NB4 (cell line): ENCODE data around the gene CYP17A1.

Experiments used
- DNase-seq: peaks from one replicate; pipeline ENCODE4 v3.0.0; 2010; ENCODE audit warnings: low read depth
- H3K4me3 ChIP-seq: one replicate; pipeline ENCODE4 v1.5.1; 2011; ENCODE audit warnings: mild to moderate bottlenecking, low read depth, low read length, moderate library complexity
- MYC ChIP-seq: IDR thresholded peaks from 2 replicates; pipeline ENCODE4 v1.6.1; 2011; ENCODE audit warnings: low read depth, low read length
- POLR2A ChIP-seq: IDR thresholded peaks from 2 replicates; pipeline ENCODE4 v1.6.1; 2011; ENCODE audit warnings: mild to moderate bottlenecking; ENCODE audit not compliant: insufficient read length; ENCODE audit errors: extremely low read depth
- TF ChIP-seq, protein P1 (sequence below): IDR thresholded peaks from one replicate; pipeline ENCODE4 v1.5.1; 2012; ENCODE audit warnings: low read depth, low read length
- TF ChIP-seq, protein P2 (sequence below): IDR thresholded peaks from 2 replicates; pipeline ENCODE4 v1.6.1; 2011; ENCODE audit warnings: low read depth, low read length

The CYP17A1 gene

DNA sequence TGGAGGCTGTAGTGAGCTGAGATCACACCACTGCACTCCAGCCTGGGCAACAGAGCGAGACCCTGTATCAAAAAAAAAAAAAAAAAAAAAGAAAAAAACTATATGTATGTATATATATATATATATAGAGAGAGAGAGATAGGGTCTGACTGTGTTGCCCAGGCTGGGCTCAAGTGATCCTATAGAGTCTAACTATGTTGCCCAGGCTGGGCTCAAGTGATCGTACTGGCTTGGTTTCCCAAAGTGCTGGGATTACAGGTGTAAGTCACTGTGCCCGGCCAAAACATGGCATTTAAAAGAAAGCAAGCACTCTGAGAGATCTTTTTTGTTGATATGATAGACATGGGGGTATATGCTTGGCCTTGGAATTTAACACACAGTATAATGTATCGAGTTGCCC is 20.0 kb downstream of the CYP17A1 start:
- no peak for TF ChIP-seq MYC
- TF ChIP-seq POLR2A, result no peak
- TF ChIP-seq, protein P1, sequence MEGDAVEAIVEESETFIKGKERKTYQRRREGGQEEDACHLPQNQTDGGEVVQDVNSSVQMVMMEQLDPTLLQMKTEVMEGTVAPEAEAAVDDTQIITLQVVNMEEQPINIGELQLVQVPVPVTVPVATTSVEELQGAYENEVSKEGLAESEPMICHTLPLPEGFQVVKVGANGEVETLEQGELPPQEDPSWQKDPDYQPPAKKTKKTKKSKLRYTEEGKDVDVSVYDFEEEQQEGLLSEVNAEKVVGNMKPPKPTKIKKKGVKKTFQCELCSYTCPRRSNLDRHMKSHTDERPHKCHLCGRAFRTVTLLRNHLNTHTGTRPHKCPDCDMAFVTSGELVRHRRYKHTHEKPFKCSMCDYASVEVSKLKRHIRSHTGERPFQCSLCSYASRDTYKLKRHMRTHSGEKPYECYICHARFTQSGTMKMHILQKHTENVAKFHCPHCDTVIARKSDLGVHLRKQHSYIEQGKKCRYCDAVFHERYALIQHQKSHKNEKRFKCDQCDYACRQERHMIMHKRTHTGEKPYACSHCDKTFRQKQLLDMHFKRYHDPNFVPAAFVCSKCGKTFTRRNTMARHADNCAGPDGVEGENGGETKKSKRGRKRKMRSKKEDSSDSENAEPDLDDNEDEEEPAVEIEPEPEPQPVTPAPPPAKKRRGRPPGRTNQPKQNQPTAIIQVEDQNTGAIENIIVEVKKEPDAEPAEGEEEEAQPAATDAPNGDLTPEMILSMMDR, result no peak
- TF ChIP-seq, protein P2, sequence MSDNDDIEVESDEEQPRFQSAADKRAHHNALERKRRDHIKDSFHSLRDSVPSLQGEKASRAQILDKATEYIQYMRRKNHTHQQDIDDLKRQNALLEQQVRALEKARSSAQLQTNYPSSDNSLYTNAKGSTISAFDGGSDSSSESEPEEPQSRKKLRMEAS, result no peak
- H3K4me3 ChIP-seq, result no peak overlapping the region
- DNase-seq, result no peak

DNA sequence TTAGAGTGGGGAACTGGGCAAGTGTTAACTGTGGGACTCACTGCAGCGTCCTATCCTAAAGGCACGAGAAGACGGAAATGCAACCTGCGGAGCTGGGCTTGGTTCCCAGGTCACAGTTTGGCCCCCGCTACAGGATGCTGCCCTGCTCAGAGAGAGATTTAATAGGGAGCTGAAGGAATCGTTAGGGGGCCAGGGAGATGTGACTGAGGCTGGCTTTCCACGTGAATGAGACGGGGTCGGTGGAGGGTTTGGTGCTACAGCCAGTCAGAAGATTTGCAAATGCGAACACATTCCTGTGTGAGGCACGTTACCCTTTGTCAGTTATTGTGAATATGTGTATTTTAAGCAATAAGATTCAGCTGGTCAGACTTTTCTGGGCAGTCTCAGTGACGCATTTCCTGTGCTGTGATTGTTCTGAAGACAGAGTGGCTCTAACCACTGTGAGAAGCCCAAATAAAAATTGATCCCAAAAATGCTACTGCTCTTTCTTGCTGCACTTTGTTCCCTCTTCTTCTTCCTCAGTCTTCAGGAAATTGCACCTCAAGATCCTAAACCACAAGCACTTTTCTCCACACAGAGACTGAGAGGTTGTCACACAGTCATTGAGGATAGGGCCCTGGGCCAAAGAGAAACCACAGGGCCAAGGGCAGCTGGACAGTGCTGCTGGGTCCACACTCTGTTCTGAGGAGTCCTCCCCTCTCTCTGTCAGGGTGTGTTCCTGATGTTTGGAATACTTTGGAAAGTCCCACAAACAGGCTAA is 21.2 kb downstream of the CYP17A1 start:
- DNase-seq, result peak; percentile 51
- H3K4me3 ChIP-seq, result no peak overlapping the region
- TF ChIP-seq, protein P2, result no peak
- no peak for TF ChIP-seq MYC
- TF ChIP-seq POLR2A, result no peak
- TF ChIP-seq, protein P1, result no peak

DNA sequence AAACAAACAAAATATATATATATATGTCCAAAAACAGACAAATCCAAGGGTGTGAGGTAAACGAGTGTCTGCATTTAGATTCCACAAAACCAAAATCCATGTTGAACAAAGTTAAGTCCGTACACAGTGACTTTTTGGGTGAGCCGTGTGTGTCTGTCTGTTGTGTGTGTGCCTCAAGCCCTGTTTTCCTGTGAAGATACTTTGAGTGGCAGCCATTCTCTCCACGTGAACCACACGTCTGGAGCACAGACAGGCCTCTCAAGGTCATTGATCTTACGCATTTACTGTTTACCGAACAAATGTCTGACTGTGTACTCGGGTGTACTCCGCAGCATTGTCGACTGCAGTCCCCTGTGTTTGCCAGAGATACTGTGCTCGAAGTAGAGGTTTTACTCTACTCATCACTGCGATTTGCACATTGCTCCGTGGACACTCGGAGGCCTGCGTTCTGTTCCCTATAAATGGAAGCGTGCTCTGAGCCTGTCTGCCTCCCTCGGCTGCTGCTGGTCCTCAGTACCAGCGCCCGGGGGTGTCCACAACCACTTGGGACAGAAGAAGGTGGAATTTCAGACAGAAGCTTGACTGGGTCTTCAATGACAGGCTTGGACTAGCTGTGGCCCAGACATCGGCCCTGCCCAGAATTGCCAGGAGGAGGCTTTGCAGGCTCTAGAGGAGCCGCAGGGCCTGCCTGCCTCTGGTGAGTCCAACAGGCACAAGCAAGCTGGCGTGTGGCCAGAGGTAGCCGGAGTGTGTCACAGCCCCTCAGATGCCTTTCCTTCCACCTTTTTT is 22.1 kb downstream of the CYP17A1 start:
- TF ChIP-seq POLR2A, result no peak
- no peak for TF ChIP-seq MYC
- TF ChIP-seq, protein P1, result no peak
- TF ChIP-seq, protein P2, result no peak
- DNase-seq, result no peak

DNA sequence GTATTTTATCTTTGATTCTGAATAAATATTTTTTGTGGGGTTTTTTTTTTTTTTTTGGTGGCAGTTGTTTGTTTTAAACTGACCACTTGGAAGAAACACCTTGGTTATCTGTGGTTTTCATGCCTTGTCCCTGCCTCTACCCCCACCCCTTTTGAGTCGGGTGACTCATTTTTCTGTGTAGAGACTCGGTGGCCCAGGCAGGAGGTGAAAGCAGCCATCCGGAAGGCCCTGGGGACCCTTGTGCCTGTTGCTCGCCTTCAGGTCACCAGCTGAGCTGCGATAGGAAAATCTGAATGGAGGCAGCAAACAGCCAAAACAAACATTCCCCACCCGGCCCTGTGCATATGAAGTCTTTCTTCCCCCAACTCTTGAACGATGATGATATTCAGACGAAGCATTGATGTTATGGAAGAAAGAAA is 22.8 kb downstream of the CYP17A1 start:
- H3K4me3 ChIP-seq, result no peak overlapping the region
- TF ChIP-seq, protein P2, result no peak
- TF ChIP-seq, protein P1, result no peak
- TF ChIP-seq MYC, result no peak
- DNase-seq, result peak; percentile 83

More for the DNA sequence above, 22.1 kb downstream of the CYP17A1 start:
- H3K4me3 ChIP-seq, result no peak overlapping the region

DNA sequence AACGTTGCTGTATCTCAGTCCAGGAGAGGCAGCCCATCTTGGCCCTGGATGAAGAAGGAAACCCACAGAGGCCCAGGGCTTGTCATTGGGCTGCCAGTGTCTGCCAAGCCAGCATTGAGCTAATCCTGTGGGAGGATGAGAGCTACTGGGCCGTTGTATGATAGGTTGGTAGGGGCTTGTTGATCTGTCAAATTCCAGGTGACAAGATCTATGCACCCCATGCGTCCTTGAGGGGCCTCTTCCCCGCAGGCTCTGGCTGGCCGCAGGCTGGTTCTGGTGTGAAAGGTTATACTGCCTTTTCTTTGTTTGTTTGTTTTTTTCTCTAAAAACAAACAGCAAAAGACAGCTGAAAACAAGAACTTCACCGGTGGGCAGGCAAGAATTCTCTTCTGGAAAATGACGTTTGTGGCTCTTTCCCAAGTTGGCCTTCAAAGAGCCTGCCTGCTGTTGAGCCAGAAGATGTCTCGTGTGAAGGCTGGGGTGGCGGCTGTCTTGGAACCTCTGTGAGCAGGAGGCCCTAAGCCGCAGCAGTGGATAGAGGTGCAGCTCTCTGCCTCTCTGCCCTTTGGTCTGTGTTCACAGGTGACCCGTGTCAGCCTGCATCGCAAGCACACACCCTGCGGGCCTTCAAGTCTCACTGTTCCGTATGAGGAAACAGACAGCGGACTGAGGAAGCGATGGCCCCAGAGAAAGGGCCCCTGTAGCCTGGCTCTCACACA is 23.3 kb downstream of the CYP17A1 start:
- TF ChIP-seq, protein P1, result no peak
- TF ChIP-seq MYC (no peak), POLR2A (no peak)
- TF ChIP-seq, protein P2, result no peak
- DNase-seq, result no peak
- no peak overlapping the region for H3K4me3 ChIP-seq
